Vagina (tissue), 2 donors: ENCODE results near the gene ACTC1. TPM values are rescaled to one million over a fixed set of nuclear protein-coding genes. Genes with fewer than 3 reads are reported as not detected.
A peak's percentile ranks its signal among the peaks of the same experiment; 100 is the strongest.

Experiments
- DNase-seq, 2 donors: peaks; one replicate each; pipeline ENCODE4 v3.0.0-alpha.2; 2017; ENCODE audit errors: extremely low spot score in 2 of 2
- H3K27ac ChIP-seq: fragments of 200-600 bp; sonication (generic); one replicate; pipeline ENCODE4 v1.5.1; 2019
- H3K27me3 ChIP-seq: fragments of 200-600 bp; sonication (generic); one replicate; pipeline ENCODE4 v1.5.1; 2019
- H3K36me3 ChIP-seq, 2 donors: fragments of 200-600 bp; sonication (generic); one replicate each; pipeline ENCODE4 v1.5.1; 2017 to 2019
- H3K4me1 ChIP-seq: fragments of 200-600 bp; sonication (generic); one replicate; pipeline ENCODE4 v1.5.1; 2019
- H3K4me3 ChIP-seq, 2 donors: fragments of 200-600 bp; sonication (generic); 1 replicate in 1 of 2; 2 replicates in 1 of 2; pipeline ENCODE4 v1.5.1; 2016 to 2019
- H3K9me3 ChIP-seq: fragments of 200-600 bp; sonication (generic); one replicate; pipeline ENCODE4 v1.5.1; 2019
- POLR2A ChIP-seq, 2 donors: fragments of 450-650 bp; IDR thresholded peaks; one replicate each; pipeline ENCODE4 v1.6.1; 2017; ENCODE audit warnings: antibody characterized with exemption in 2 of 2, mild to moderate bottlenecking in 2 of 2, moderate library complexity in 2 of 2
- POLR2AphosphoS5 ChIP-seq, 2 donors: sonication (generic); formaldehyde crosslinking; IDR thresholded peaks; one replicate each; pipeline ENCODE4 v1.9.0; 2017; ENCODE audit warnings: antibody characterized with exemption in 2 of 2, mild to moderate bottlenecking in 2 of 2, low read depth in 1 of 2; ENCODE audit not compliant: insufficient read depth in 1 of 2
- intact Hi-C: fragments of 100-400 bp; cut with DNase I; formaldehyde crosslinking; loops from one replicate; pipeline ENCODE4 v1.15.1; 2023
- total RNA-seq: library from RNA; depleted of rRNA; stranded (reverse); fragments of >200 nt; gene quantifications from one replicate; pipeline ENCODE4 v1.2.3, GENCODE V29; 2016
- TF ChIP-seq, protein P1 (sequence below), 3 experiments: fragments of 450-650 bp in 2 of 3; fragments of 200-600 bp in 1 of 3; sonication (generic) in 1 of 3; IDR thresholded peaks; one replicate each; pipeline ENCODE4 v1.5.1; 2017 to 2019; ENCODE audit warnings: antibody characterized with exemption in 3 of 3, mild to moderate bottlenecking in 2 of 3, moderate library complexity in 2 of 3

The ACTC1 gene
- total RNA-seq, 1 donor from 2014 or later, result 15.0 TPM

DNA sequence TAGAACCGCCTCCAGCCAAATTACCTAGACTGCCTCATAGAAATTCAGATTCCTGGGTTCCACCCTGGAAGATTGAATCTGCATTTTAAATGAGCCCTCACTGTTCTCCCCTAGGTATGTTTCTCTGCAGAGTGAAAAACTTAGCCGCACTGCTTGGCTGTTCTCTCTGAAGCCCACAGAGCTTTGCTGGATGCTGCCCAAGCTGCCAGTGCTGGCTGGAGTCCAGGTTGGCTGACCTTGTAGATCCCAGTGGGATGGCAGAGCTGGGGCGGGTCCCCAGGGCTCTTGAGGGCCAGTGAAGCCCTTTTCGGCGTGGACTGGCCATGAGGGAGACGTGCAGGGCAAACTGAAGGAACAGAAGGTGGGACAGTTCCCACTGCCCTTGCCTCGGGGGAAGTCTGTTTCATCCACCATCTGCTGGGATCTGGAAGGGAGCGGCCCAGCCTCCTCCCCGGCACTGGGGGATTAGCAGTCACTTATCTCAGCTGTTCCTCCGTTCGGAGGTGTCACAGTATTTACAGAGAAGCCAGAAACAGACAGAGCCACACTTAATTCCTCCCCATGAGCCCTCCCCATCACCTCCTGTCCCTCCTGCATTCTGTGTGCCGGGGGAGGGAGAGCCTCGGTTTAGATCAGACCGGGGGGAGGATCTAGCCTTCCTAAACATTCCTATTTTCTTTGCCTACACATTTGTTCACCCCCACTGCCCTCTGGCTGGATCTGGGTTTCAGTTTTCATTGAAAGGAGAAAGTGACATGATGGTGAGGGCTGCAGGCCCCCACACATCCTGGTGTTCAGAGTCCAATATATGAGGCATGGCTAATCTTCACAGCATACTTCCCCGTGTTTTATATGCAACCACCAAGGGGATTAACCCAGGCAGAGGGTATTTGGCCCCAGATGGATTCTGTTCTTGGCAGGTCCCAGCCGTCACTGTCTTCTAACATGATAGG lies 4.1 kb upstream of the ACTC1 start:
- DNase-seq, result no peak
- TF ChIP-seq, protein P1, sequence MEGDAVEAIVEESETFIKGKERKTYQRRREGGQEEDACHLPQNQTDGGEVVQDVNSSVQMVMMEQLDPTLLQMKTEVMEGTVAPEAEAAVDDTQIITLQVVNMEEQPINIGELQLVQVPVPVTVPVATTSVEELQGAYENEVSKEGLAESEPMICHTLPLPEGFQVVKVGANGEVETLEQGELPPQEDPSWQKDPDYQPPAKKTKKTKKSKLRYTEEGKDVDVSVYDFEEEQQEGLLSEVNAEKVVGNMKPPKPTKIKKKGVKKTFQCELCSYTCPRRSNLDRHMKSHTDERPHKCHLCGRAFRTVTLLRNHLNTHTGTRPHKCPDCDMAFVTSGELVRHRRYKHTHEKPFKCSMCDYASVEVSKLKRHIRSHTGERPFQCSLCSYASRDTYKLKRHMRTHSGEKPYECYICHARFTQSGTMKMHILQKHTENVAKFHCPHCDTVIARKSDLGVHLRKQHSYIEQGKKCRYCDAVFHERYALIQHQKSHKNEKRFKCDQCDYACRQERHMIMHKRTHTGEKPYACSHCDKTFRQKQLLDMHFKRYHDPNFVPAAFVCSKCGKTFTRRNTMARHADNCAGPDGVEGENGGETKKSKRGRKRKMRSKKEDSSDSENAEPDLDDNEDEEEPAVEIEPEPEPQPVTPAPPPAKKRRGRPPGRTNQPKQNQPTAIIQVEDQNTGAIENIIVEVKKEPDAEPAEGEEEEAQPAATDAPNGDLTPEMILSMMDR (IDR thresholded peaks at IDR 0.05), result no peak
- TF ChIP-seq POLR2A (IDR thresholded peaks at IDR 0.05) (no peak), POLR2AphosphoS5 (IDR thresholded peaks at IDR 0.05; ENCODE audit: insufficient read depth in 1 of 2, low read depth in 1 of 2) (no peak)
- Histone ChIP-seq H3K36me3 (no peaks in the 10 kb centered on the region), H3K27me3 (no peaks in the 10 kb centered on the region), H3K9me3 (no peaks in the 10 kb centered on the region), H3K27ac (no peak overlapping the region), H3K4me1 (no peaks in the 10 kb centered on the region), H3K4me3 (no peak overlapping the region)
- intact Hi-C loops, result no loop called here

DNA sequence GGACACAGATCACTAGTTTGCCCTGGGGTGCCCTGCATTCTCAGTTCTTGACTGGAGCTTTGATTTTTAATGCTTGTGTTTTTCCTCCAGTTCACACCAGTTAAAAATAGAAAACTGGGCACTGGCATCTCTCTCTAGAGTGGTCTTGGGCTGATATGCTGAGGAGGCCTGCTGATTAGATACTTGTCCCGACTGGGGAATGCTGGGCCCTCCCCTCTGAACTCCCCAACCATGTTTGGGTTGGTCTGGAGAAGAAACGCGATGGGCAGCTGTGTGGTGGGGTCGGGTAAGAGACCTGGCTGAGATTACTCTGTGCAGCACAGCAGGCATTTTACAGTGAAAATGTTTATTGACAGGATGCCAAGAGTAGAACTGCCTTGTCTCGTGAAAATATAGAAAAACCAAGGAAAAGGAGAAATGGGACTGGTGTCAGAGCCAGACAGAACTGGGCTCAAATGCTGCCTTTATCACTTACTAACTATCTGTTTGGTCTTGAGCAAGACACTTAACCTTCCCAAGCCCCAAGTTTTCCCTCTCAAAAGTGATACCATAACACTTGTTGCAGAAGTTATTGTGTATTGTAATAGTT lies 1.6 kb upstream of the ACTC1 start:
- no peaks in the 10 kb centered on the region for H3K9me3 ChIP-seq
- H3K4me3 ChIP-seq, result no peak overlapping the region

DNA sequence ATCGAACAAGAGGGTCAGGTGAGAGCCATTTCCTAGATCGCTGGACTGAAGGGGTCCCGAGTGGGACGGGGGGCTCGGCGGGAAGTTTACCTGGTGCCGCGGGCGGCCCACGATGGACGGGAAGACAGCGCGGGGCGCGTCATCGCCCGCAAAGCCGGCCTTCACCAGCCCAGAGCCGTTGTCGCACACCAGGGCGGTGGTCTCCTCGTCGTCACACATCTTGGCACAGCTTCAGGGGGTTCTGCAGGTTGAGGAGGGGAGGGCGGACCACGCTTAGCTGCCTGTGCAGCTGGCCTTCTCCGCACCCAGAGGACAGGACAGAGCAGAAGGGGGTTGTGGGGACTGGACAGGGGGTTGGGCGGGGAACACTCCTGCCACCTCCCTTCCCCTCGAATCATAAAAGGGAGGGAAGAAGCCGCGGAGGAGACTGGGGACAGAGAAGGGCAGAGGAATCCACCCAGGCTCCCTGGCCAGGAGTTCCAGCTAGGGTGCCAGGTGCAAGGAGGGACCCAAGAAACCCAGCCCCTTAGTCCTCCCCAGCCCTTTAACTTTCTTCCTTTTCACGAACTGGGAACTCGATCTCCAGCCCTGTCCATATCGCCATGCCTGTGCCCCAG lies 651 bp downstream of the ACTC1 start:
- no peak for DNase-seq
- H3K4me3 ChIP-seq, result peak overlapping the region in 1 of 2 donors; percentile 36
- no peaks in the 10 kb centered on the region for H3K27me3 ChIP-seq
- TF ChIP-seq, protein P1 (IDR thresholded peaks at IDR 0.05), result no peak
- no peak for TF ChIP-seq POLR2AphosphoS5 (IDR thresholded peaks at IDR 0.05; ENCODE audit: insufficient read depth in 1 of 2, low read depth in 1 of 2)
- no peak for TF ChIP-seq POLR2A (IDR thresholded peaks at IDR 0.05)
- intact Hi-C loops, result no loop called here
- H3K4me1 ChIP-seq, result no peaks in the 10 kb centered on the region
- no peaks in the 10 kb centered on the region for H3K36me3 ChIP-seq
- no peak overlapping the region for H3K27ac ChIP-seq
- no peaks in the 10 kb centered on the region for H3K9me3 ChIP-seq

More for the DNA sequence above, 1.6 kb upstream of the ACTC1 start:
- intact Hi-C loops, result no loop called here
- Histone ChIP-seq H3K27ac (no peak overlapping the region), H3K4me1 (no peaks in the 10 kb centered on the region), H3K27me3 (no peaks in the 10 kb centered on the region), H3K36me3 (no peaks in the 10 kb centered on the region)
- no peak for DNase-seq
- TF ChIP-seq POLR2AphosphoS5 (IDR thresholded peaks at IDR 0.05; ENCODE audit: insufficient read depth in 1 of 2, low read depth in 1 of 2), result no peak
- TF ChIP-seq, protein P1 (IDR thresholded peaks at IDR 0.05), result no peak
- TF ChIP-seq POLR2A (IDR thresholded peaks at IDR 0.05), result no peak

DNA sequence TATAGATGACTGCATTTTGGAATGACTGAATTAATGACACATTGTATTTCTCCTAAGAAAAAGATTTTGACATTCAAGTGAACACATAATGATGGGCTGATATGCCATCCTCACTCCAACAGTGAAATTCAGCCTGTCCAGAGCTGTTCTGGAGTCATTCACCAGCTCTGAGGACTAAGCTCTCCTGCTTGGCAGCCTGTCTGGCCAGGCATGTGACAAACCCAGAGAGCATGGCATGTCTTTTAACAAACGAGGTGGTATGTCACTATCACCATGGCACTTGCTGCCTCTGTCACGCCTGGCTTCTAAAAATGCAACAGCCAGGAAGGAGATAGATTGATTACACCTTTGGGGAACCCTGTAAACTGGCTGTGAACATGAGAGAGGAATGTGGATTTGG lies 1.4 kb downstream of the ACTC1 start:
- no peak for DNase-seq
- Histone ChIP-seq H3K4me1 (no peaks in the 10 kb centered on the region), H3K9me3 (no peaks in the 10 kb centered on the region), H3K36me3 (no peaks in the 10 kb centered on the region), H3K4me3 (no peak overlapping the region), H3K27me3 (no peaks in the 10 kb centered on the region), H3K27ac (no peak overlapping the region)
- TF ChIP-seq POLR2AphosphoS5 (IDR thresholded peaks at IDR 0.05; ENCODE audit: insufficient read depth in 1 of 2, low read depth in 1 of 2) (no peak), POLR2A (IDR thresholded peaks at IDR 0.05) (no peak)
- TF ChIP-seq, protein P1 (IDR thresholded peaks at IDR 0.05), result no peak
- intact Hi-C loops, result no loop called here
